RWPE1 (cell line): Measurements from ENCODE around the gene PIM3.

ENCODE experiments used
- CTCF ChIA-PET: fragments of 350-600 bp; sonication (Branson Sonifier 250); formaldehyde crosslinking; extraction: SDS; loops from one replicate; lab custom pipeline; 2021; lab: Yijun Ruan, JAX
- POLR2A ChIA-PET: fragments of 400-600 bp; formaldehyde crosslinking; extraction: SDS; loops from one replicate; lab custom pipeline; 2020; ENCODE audit warnings: antibody characterized with exemption; ENCODE audit not compliant: low non-redundant PET; lab: Yijun Ruan, JAX
- DNase-seq: peaks from one replicate; pipeline ENCODE4 v3.0.0; 2012; ENCODE audit warnings: low spot score
- H3K27ac ChIP-seq: fragments of 450-650 bp; 2 replicates; pipeline ENCODE4 v1.5.1; 2017
- TF ChIP-seq, protein P1 (sequence below): fragments of 450-650 bp; conservative IDR thresholded peaks from 2 replicates; pipeline ENCODE4 v1.5.1; 2017; ENCODE audit warnings: low read depth, mild to moderate bottlenecking

PIM3 gene

DNA sequence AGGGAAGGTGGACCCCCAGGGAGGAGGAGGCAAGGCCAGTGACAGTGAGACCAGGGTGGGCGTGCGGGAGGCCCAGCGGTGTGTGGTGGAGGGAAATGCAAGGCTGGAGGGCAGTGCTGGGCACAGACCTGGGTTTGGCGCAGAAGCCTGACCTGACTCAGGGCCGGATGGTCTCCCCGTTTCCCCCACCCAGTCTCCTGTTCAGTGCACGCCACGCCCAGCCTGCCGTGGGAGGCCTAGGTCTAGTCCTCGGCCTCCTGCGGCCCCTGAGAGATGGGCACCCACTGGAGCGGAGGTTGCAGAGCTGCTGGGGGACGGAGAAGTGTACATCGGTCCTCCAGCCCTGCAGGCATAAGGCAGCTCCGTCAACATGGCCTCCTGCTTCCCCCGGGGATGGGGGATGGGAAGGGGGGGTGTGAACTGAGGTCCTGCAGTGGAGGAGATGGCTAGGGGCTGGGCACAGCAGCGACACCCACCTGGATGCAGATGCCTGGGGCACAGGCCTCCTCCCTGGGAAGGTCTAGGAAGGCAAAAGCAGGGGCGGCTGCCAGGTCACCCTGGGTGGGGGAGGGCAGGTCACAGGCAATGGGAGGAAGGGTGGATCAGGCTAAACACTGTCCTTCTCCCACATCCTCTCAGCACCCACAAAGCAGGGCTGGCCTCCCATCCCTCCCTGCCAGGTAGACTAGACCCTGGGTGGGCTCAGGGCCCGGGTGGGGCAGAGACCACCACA is 36.1 kb downstream of the PIM3 start:
- CTCF ChIA-PET: interaction anchor here (0.6 kb wide), 1 partner anchor 44 kb away, joined by 5 read pairs; no protein-coding TSS in a partner anchor
- no peak for DNase-seq
- H3K27ac ChIP-seq: peak overlapping the region; percentile 6; the same call in 1 of the 2 replicates
- TF ChIP-seq, protein P1, sequence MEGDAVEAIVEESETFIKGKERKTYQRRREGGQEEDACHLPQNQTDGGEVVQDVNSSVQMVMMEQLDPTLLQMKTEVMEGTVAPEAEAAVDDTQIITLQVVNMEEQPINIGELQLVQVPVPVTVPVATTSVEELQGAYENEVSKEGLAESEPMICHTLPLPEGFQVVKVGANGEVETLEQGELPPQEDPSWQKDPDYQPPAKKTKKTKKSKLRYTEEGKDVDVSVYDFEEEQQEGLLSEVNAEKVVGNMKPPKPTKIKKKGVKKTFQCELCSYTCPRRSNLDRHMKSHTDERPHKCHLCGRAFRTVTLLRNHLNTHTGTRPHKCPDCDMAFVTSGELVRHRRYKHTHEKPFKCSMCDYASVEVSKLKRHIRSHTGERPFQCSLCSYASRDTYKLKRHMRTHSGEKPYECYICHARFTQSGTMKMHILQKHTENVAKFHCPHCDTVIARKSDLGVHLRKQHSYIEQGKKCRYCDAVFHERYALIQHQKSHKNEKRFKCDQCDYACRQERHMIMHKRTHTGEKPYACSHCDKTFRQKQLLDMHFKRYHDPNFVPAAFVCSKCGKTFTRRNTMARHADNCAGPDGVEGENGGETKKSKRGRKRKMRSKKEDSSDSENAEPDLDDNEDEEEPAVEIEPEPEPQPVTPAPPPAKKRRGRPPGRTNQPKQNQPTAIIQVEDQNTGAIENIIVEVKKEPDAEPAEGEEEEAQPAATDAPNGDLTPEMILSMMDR: no peak
- POLR2A ChIA-PET: no interaction called here

DNA sequence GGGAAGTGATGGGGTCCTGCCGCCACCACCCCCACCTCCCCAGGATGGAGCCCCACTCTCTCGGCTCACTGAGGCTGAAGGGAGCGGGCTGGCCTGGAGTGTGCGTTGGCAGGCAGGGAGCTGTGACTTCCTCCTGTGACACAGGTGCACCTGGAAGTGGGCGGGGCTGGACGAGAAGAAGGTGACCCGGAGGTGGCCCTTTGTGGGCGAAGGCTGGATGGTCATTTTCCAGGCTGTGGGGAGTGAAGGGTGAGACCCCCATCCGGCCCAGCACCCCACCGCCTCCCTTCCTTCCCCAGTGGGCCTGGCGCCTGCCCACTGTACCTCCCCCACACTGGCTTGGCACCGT is 36.7 kb downstream of the PIM3 start:
- no peak overlapping the region for H3K27ac ChIP-seq
- TF ChIP-seq, protein P1: no peak
- POLR2A ChIA-PET: no interaction called here
- DNase-seq: no peak
- CTCF ChIA-PET: interaction anchor here (0.6 kb wide), 1 partner anchor 45 kb away, joined by 5 read pairs; no protein-coding TSS in a partner anchor

DNA sequence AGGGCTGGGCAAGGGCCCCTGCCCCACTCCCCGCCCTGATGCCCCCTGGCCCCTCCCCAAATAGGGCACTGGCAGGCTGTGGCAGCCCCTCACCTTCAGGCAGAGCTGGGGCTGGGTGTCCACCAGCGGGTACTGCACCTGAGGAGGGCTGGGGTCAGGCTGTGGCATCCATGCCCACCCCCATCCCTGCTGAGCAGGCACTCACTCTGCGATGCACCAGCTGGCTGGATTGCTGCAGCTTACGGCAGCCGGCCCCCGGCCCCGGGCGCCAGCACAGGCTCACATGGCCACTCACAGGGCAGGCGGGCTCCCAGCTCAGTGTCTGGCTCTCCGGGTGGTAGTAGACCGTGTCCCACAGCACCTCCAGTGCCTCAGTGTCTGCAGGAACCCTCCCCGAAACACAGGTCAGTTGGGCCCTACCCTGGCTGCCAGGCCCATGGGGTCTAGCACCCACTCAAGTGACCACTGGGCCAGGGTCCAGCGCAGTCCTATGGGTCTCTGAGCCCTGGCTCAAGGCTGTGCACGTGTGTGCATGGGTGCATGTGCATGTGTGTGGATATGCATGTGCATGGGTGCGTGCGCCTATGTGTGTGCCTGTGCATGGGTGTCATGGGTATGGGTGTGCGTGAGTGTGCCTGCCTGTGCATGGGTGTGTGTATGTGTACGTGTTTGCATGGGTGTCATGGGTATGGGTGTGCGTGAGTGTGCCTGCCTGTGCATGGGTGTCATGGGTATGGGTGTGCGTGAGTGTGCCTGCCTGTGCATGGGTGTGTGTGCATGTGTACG is 37.6 kb downstream of the PIM3 start:
- no peak for DNase-seq
- ChIA-PET CTCF (no interaction called here), POLR2A (no interaction called here)
- no peak overlapping the region for H3K27ac ChIP-seq
- TF ChIP-seq, protein P1: no peak

DNA sequence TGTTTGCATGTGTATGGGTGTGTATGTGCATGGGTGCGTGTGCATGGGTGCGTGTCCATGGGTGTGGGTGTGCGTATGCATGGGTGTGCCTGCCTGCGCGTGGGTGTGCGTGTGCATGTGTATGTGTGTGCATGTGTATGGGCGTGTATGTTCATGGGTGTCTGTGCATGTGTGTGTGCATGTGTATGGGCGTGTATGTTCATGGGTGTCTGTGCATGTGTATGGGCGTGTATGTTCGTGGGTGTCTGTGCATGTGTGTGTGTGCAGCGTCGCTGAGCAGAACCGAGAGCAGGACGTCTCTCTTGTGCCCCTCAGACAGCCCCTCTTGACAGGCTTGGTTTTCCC is 38.1 kb downstream of the PIM3 start:
- TF ChIP-seq, protein P1: no peak
- ChIA-PET POLR2A (no interaction called here), CTCF (no interaction called here)
- no peak for DNase-seq
- H3K27ac ChIP-seq: no peak overlapping the region

DNA sequence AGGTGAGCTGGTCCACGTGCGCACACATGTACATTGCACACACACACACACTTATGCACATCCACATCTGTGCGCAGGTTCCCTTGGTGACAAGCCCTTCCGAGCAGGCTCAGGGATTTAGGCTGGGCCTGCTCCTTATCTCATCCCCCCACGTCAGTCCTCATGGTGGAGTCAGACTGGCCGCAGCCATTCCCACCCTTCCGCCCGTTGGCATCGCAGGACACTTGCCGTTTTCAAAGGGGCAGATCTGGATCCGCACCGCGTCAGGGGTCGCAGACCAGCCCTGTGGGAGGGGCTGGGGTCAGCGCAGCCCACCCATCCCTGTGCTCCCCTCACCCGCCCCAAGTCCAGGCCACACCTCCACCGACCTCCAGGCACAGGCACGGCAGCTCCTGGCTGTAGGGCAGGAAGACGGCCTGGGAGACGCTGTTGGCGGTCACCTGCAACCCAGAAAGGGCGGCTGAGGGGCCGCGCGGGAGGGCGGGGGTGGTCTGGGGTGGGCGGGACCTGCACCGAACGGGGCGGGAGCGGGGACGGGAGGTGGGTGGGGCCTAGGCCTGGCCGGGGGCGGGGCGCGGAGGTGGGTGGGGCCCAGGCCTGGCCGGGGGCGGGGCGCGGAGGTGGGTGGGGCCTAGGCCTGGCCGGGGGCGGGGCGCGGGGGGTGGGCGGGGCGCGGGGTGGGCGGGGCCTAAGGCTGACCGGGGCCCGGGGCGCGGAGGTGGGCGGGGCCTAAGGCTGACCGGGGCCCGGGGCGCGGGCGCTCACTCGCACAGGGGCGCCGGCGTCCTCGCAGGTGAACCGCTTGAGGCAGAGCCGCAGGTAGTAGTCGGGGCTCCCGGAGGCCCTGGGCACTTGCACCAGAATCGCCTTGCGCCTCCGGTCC is 38.7 kb downstream of the PIM3 start:
- no peak overlapping the region for H3K27ac ChIP-seq
- no peak for DNase-seq
- CTCF ChIA-PET: no interaction called here
- TF ChIP-seq, protein P1: no peak
- POLR2A ChIA-PET: no interaction called here
